Measurements from ENCODE around the gene MCCC1.

- TF ChIP-seq CTCF (IDR thresholded peaks at IDR 0.05) (no peak), ZFX (IDR thresholded peaks at IDR 0.05; ENCODE audit: borderline replicate concordance) (no peak)
Measured at GRCh38 chr3:183044547-183045229, 54.6 kb downstream of the MCCC1 start.

Measured in 22Rv1 (cell line).